ENCODE measurements around the gene ARMS2.

ARMS2 gene

DNA sequence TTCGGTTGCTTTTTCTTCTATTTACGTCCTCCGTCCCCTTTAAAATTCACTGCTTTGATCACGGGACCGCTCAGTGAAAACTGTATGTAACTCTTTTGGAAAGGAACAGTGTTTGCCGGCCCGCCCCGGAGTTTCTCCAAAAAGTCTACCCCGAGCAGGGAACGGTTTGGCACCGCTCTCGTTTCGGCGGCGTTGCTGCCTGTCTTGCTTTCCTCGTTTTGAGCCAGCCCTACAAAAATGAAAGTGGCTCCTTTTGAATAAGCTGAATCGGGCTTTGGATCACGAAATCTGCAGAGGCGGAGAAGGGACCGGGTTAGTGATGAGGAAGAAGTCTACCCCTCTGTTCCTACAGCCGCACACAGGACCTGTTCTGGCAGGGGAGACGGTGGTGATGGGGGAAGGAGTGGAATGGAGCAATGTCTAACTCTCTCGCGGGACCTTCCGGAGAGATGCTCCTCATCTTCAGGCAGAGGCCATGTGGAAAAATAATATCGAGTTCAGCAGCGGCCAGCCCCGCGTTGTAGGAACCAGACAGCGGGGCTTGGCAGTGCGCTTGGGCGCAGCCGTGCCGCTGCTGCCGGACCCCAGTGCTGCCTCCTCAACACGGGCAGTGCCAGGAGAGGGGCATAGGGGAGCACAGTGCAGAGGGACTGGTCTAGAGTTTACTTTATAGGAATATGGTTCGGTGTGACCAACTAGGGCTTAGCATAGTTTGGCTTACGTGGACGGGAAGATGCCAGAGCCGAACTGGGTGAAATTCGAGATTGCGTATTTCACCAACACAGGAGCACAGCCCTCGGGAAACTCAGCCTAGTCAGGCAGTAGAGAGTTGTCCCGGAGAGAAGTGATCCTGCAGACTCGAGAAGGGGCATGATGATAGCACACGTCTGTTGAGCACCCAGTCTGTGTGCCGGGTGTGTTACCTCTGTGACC lies 8.3 kb downstream of the ARMS2 start:
- no peak for DNase-seq
- Mint-ChIP-seq H3K27ac (peak overlapping the region in 1 of 2 donors; percentile 58), H3K4me3 (peak overlapping the region; percentile 83 to 85), H3K9me3 (no peaks in the 10 kb centered on the region), H3K27me3 (peaks cover 90% of the 10 kb centered on the region), H3K4me1 (peaks cover 29% of the 10 kb centered on the region)
- ATAC-seq, result peak; percentile 26

DNA sequence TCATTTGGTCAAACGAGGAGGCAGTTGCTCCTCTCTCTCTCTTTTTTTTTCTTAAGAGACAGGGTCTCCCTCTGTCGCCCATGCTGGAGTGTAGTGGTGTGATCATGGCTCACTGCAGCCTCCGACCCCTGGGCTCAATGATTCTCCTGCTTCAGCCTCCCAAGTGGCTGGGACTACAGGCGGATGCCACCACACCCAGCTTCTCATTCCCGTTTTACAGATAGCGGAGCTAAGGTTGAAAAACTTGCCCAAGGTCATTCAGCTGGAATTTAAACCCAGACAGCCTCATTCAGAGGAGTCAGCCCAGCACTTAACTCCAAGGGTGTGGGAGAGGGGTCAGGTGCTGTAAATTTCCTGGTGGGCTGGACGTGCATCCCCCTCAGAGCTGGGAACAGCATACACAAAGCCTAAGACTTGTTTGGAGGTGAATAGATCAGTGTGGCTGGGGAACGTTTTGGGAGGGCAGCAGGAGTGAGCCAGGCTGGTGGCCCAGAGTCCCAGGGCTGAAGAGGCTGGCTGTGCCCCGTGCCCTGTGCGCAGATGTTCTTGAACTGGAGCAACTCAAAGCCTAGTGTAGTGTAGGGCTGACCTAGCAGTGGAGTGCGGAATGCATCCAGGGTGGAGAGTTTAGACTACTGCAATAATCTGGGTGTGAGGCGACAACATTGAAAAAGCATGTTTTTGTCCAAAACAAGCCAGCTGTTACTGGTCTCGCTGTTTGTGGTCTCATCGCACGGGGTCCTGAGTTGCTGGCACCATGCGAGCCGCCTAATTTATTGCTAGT lies 9.2 kb downstream of the ARMS2 start:
- no peak overlapping the region for H3K4me3 Mint-ChIP-seq
- ATAC-seq, result no peak
- no peaks in the 10 kb centered on the region for H3K9me3 Mint-ChIP-seq
- no peak for DNase-seq
- peaks cover 29% of the 10 kb centered on the region for H3K4me1 Mint-ChIP-seq
- peaks cover 89% of the 10 kb centered on the region for H3K27me3 Mint-ChIP-seq
- peak overlapping the region in 1 of 2 donors; percentile 3 for H3K27ac Mint-ChIP-seq

DNA sequence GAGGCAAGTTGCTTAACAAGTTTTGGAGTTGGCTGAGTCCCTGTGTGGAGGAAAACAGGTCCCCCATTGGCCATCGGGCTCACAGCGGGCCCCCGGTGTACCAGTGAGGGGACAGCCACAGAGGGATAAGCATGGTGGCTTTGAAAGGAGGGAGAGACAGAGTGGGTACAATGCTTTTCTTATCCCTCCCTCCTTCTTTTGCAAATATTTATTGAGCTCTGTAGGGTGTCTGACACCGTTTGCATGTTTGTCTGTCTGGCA lies 9.7 kb downstream of the ARMS2 start:
- ATAC-seq (no peak), DNase-seq (no peak)
- peaks cover 26% of the 10 kb centered on the region for H3K4me1 Mint-ChIP-seq
- no peak overlapping the region for H3K27ac Mint-ChIP-seq
- H3K27me3 Mint-ChIP-seq, result peaks cover 89% of the 10 kb centered on the region
- no peaks in the 10 kb centered on the region for H3K9me3 Mint-ChIP-seq
- no peak overlapping the region for H3K4me3 Mint-ChIP-seq

DNA sequence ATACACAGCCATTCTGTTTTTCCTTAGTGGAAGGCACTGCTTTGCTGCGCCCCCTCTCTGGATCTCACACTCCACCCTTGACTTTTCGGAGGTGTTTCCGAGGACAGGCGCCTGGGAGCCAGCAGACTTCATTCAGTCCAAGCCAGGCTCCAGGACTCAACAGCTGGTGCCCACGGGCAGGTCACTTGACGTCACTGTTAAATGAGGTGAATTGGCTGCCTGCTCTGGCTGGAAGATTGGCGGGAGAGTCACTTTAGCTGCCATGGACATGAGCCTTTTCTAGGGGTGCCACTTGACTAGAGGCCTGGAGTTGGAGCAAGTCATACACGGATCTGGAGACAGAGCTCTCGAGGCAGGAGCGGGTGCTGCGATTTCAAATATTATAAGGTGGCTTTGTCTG lies 10.1 kb downstream of the ARMS2 start:
- H3K27me3 Mint-ChIP-seq, result peaks cover 89% of the 10 kb centered on the region
- H3K4me1 Mint-ChIP-seq, result peaks cover 22% of the 10 kb centered on the region
- ATAC-seq (no peak), DNase-seq (no peak)
- H3K9me3 Mint-ChIP-seq, result no peaks in the 10 kb centered on the region
- H3K4me3 Mint-ChIP-seq, result no peak overlapping the region
- no peak overlapping the region for H3K27ac Mint-ChIP-seq

DNA sequence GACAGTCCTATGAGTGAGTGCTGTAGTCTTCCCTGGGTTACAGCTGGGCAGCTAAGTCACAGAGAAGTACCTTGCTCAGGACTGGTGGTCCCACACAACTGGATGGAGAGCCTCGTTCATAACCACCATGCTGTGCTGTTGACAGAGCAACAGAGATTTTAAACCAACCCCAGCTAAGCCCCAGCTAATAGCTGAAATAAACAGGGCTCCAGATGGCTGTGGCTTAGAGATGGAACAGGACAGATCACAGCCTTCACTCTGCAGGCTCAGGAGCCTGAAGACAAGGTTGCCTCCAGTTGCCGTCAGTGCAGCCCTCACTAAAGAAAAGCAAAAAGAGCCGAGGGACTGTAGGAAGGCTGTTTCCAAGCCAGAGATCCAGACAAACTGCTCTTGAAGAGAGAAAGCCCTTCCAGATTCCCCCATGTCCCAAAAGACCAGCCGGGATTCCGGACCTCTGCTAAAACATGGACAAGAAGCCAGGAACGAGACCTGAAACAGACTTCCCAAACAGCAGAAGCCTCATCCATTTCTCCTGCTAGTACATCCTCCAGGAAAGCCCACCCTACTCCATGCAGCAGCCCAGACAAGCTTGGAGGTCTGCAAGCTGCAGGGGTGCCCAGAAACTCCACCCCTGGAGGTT lies 11.1 kb downstream of the ARMS2 start:
- Mint-ChIP-seq H3K4me1 (peaks cover 14% of the 10 kb centered on the region), H3K9me3 (no peaks in the 10 kb centered on the region), H3K4me3 (no peak overlapping the region), H3K27ac (no peak overlapping the region), H3K27me3 (peaks cover 89% of the 10 kb centered on the region)
- no peak for DNase-seq
- no peak for ATAC-seq

DNA sequence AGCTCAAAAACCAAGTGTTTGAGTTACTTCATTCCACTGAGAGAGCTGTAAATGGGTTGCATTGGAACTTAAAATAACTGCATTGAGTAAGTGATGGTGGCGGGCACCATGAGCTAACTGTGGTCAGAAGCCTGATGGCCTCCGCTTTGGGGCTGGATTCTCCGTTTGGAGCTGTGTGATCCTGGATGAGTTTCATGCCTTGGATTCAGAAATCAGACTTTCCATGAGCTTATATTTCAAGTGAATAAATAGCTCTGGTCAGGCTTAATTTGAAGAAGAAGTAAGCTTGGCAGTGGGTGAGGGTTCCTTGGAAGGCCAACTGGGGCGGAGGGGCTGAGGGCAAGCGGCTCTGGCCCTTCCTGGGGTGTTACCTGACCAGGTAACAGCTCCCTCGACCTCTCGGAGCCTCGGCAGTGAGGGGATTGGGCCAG lies 12.5 kb downstream of the ARMS2 start:
- Mint-ChIP-seq H3K9me3 (no peaks in the 10 kb centered on the region), H3K27me3 (peaks cover 96% of the 10 kb centered on the region), H3K4me1 (peaks cover 9% of the 10 kb centered on the region), H3K27ac (no peak overlapping the region), H3K4me3 (no peak overlapping the region)
- no peak for DNase-seq
- ATAC-seq, result no peak

DNA sequence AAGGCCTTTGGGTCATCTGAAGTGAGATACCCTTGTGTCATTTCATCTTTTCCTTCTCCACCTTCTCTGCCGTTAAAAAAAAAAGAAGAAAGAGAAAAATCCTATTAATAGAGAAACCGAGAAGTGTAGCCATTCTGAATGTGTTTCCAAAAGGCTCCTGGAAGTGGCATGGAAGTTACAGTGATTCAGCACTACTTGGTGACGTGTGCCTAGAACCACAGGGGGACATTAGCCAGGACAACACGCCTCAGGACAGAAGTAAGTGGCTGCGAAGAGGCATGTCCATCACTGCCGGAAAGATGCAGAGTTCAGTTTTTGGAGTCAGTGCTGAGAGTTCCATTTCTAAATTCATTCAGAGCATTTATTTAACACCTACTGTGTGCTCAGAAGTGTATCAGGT lies 13.2 kb downstream of the ARMS2 start:
- Mint-ChIP-seq H3K27ac (no peak overlapping the region), H3K4me1 (peaks cover 4% of the 10 kb centered on the region), H3K4me3 (no peak overlapping the region), H3K9me3 (no peaks in the 10 kb centered on the region), H3K27me3 (peaks cover 90% of the 10 kb centered on the region)
- ATAC-seq (no peak), DNase-seq (no peak)

DNA sequence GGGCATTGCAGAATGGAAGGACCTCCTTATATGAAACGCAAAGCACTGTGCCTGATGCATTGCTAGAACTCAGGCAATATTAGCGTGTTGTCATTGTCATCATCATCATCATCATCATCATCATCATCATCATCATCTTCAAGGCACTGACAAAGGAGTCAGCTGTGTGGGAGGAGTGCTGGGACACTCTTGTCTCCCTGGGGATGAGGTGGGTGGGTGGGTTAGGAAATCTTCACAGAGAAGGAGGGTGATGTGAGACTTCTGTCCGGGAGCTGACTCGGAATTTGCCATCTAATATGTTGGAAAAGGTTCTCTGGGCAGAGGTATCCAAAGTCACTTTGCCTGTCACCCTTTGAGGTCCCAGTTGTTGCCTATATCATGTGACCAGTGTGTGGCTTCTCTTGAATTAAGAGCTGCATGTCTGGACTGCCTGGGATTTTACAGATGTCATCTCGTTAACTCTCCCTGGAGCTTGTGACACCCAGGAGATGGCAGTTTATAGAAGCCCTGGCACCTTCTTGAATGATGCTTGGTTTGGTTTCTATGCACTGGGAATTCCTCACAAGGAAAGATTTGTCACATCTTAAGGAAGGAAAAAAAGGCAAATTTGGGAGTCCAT lies 14.0 kb downstream of the ARMS2 start:
- H3K9me3 Mint-ChIP-seq, result no peaks in the 10 kb centered on the region
- no peak for DNase-seq
- peaks cover 82% of the 10 kb centered on the region for H3K27me3 Mint-ChIP-seq
- no peak for ATAC-seq
- H3K4me1 Mint-ChIP-seq, result no peaks in the 10 kb centered on the region
- H3K4me3 Mint-ChIP-seq, result no peak overlapping the region
- no peak overlapping the region for H3K27ac Mint-ChIP-seq

DNA sequence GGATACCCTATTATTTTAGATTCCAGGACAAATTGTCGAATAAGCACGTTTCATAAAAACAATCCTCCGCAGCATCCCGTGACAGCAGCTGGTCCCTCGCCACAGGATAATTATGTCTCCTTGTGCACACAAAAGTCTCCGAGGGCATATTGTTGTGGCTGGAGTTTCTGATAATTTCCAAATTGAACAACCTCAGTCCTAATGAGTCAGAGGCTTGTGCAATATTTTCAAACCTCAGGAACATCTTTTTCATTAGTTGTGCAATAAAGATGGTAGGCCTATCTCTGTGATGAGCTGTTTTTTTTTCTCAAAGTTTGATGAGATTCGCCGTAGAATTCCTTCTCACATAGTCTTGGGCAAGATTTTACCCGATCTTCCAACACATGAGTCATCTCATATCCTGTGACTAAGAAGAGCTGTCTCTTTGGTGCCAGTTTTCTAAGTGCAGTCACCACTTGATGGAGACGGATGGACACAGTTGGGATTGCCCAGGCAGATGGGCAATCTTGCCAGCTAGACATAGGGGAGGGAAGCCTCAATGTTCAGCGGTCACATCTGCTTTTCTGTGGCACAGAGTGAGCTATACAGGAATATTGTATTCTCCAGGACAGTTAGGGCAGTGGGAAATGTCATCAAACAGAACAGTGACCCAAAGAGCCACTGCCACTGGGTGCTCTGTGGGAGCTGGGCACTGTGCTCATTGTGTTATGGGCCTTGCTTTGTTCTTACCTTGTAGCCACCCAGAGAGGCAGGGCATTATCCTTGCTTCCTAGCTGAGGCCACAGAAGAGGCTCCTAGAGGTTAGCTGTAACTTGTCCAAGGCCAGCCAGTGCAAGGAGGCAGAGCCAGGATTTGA lies 14.7 kb downstream of the ARMS2 start:
- ATAC-seq (no peak), DNase-seq (no peak)
- Mint-ChIP-seq H3K4me3 (no peak overlapping the region), H3K27me3 (peaks cover 79% of the 10 kb centered on the region), H3K4me1 (peaks cover 4% of the 10 kb centered on the region), H3K27ac (no peak overlapping the region), H3K9me3 (no peaks in the 10 kb centered on the region)

DNA sequence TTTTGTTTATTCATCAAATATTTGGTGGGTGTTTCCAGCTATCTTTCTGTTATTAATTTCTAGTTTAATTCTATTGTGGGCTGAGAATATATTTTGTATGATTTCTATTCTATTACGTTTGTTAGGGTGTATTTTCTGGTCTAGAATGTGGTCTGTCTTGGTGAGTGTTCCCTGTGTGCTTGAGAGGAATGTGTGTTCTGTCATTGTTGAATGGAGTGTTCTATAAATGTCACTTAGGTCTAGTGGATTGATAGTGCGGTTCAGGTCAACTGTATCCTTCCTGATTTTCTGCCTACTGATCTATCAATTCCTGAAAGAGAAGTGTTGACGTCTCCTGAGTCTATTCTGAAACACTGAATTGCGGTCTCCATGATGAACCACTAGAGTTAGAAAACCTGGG lies 15.4 kb downstream of the ARMS2 start:
- H3K4me3 Mint-ChIP-seq, result no peak overlapping the region
- peaks cover 11% of the 10 kb centered on the region for H3K4me1 Mint-ChIP-seq

DNA sequence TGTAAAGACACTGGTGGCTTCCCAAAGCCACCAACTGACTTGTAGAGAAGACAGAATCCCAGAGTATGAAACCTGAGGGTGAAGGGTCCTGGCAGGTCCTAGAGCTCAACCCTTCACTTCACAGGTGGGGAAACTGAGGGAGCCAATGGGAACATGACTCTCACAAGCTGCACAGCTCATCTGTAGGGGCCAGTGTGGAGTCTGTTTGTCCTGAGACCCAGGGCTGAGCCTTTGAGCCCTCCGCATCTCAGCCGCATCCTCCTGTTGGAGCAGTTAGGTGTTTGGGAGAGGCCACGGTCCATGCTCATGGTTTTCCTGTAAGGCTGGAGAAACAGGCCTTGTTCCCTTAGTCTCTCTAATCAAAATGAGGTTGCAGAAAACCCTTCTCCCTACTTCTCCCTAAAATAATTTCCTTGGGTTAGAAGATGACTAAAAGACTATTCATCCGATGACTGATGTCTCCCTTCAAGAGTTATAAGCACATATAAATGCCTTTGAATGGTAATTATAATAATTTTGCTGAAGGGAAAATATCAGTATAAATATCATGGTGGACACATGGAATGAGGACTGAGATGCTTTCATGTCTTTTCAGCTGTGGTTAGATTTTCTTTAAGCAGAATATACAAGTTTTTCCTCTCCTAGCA lies 17.2 kb downstream of the ARMS2 start:
- no peak overlapping the region for H3K27ac Mint-ChIP-seq
- ATAC-seq (no peak), DNase-seq (no peak)
- peaks cover 77% of the 10 kb centered on the region for H3K27me3 Mint-ChIP-seq
- peaks cover 16% of the 10 kb centered on the region for H3K4me1 Mint-ChIP-seq
- no peaks in the 10 kb centered on the region for H3K9me3 Mint-ChIP-seq
- H3K4me3 Mint-ChIP-seq, result no peak overlapping the region

More for the DNA sequence above, 15.4 kb downstream of the ARMS2 start:
- ATAC-seq (no peak), DNase-seq (no peak)
- Mint-ChIP-seq H3K27ac (no peak overlapping the region), H3K9me3 (no peaks in the 10 kb centered on the region), H3K27me3 (peaks cover 79% of the 10 kb centered on the region)

DNA sequence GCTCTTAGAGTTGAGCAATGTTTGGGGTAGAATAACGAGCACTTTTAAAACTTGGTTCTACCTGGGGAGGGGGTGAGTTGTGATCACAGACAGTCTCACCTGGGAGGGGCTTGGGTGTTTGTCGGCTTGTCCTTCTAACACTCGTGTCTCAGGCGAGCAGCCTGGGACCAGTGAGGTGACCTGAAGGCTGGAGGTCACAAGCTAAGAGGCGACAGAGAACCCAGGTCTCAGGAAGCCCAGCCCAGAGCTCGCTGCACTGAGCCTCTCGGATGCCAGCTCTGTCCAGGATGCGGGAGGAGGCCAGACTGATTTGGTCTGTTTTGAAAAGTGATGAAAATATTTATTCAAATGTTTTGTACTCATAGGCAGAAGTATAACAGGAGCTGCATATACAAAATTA lies 18.7 kb downstream of the ARMS2 start:
- ATAC-seq, result no peak
- no peaks in the 10 kb centered on the region for H3K9me3 Mint-ChIP-seq
- peaks cover 16% of the 10 kb centered on the region for H3K4me1 Mint-ChIP-seq
- no peak overlapping the region for H3K4me3 Mint-ChIP-seq
- no peak for DNase-seq
- peaks cover 63% of the 10 kb centered on the region for H3K27me3 Mint-ChIP-seq
- H3K27ac Mint-ChIP-seq, result no peak overlapping the region

DNA sequence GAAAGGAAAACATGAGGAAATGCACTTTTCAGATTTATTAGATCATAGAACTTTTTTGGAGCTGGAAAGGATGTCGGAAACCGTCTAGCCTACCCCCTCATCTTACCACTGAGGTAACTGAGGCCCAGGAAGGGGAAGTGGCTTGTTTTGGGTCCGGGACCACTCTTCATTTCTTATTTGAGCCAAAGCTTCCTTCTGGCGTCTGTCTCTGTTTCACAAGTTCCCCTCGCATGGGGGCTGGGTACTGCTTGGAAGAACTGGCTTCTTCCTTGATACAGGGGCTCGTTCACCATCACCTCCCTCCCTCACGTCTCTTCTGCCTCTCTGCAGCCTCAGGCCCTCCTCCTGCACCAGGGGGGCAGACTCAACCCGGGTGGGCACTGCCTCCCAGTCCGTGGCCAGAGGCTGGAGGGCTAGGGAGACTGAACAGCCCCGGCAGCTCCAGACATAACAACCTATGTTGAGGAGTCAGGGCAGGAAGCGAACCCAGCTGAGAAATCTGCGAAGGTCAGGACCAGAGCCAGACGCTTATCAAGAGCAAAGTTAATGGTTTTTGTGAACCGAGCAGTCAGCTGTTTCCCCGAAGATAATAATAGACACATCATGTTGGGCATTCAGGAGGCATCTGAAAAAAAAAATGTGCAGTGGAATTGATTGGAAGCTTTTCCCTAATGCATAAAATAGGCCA lies 19.8 kb downstream of the ARMS2 start:
- DNase-seq (no peak), ATAC-seq (peak; percentile 26)
- Mint-ChIP-seq H3K9me3 (no peaks in the 10 kb centered on the region), H3K27ac (peak overlapping the region; percentile 31 to 91), H3K27me3 (peaks cover 59% of the 10 kb centered on the region), H3K4me1 (peaks cover 16% of the 10 kb centered on the region), H3K4me3 (peak overlapping the region in 1 of 2 donors; percentile 50)

DNA sequence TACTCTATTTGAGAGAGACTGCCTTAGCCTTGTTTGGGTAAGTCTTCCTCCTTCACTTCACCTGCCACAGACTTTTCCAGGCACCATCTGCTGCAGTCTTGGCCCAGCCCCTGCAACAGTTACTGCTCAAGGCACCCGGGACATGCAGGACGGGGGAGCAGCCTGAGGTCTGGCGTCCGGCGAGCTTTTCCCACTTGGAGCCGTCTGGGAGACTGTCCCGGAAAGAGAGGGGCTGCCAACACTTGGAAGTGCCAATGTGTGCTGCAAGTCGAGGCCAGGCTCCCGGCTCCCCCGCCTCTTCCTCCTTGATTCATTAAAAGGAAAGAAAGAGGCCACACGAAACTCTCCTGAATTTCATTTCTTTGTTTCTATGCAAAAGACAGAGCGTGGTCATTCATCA lies 20.6 kb downstream of the ARMS2 start:
- ATAC-seq (no peak), DNase-seq (no peak)
- Mint-ChIP-seq H3K27ac (no peak overlapping the region), H3K4me1 (peaks cover 16% of the 10 kb centered on the region), H3K27me3 (peaks cover 59% of the 10 kb centered on the region), H3K9me3 (no peaks in the 10 kb centered on the region), H3K4me3 (no peak overlapping the region)
